Stimulated activated CD4-positive, alpha-beta T cell treated with anti-CD3 and anti-CD28 coated beads, Interleukin-15, amount 100 ng/mL, for 24 hours (primary cell): Measurements from ENCODE around the gene SKIDA1.
"Not testable (repeated sequence)": the region's sequence is repeated elsewhere in the genome, so short reads cannot be mapped to it uniquely, and the experiment has no call there.

ENCODE experiments used
- DNase-seq: peaks from one replicate; pipeline ENCODE4 v3.0.0-alpha.2; 2020

The SKIDA1 gene

DNA sequence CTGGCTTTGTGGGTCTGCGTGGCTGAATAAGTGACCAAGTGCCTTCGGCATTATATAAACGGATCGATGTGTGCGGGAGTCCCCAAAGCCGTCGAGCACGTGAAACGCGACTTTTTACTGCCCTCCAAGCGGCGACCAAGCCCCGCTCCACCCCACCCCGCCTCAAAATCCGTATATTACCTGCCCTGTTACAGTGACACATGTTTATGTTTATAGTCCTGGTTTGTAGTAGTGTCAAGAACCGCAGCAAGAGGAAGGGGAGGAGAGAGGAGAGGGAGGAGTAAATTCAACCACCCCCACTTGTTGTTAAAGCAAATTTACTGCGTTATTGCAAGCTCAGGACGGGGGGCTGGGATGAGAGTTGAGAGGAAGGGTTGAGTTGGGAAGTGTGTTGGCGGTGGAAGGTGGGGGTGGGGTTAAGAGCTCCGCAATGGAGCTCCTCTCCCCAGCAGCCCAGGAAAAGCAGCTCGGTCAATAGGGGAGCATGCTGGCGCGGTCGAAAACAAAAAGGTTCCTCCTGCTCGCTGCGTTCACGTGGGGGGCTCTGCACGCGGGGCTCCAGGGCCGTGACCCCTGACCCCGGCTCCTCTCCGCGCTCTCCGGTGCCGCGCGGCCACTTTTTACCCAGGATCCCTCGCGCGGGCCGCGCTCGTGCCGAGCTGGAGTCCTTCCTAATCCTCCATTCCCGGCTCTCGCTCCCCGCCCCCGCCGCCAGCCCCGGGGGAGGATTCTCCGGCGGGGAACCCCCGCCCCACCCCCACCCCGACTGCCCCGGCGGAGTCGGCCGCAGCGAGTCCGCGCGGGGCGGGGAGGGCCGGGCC is at the start of gene SKIDA1:
Gene SKIDA1, minus strand, starts transcription at position 316 of the 821 bp plus-strand sequence. CDS start 7,860 bp downstream, outside the sequence.
- DNase-seq: peak; percentile 78

DNA sequence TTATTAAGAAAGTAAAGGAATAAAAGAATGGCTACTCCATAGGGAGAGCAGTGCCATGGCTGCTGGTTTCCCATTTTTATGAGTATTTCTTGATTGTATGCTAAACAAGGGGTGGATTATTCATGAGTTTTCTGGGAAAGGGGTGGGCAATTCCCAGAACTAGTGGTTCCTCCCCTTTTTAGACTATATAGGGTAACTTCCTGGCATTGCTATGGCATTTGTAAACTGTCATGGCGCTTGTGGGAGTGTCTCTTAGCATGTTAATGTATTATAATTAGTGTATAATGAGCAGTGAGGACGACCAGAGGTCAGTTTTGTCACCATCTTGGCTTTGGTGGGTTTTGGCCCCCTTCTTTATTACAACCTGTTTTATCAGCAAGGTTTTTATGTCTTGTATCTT is 49.0 kb upstream of the SKIDA1 start:
- not testable (repeated sequence) for DNase-seq

DNA sequence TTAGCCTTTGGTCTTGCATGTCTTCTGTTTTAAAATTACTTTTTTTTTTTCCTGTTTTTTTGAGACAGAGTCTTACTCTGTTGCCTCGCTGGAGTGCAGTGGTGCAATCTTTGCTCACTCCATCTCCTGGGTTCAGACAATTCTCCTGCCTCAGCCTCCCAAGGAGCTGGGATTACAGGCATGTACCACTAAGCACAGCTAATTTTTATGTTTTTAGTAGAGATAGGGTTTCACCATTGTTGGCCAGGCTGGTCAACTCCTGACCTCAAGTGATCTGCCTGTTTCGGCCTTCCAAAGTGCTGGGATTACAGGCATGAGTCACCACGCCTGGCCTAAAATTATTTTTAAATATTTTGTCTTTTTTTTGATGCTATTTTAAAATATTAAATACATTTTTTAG is 47.1 kb upstream of the SKIDA1 start:
- no peak for DNase-seq

DNA sequence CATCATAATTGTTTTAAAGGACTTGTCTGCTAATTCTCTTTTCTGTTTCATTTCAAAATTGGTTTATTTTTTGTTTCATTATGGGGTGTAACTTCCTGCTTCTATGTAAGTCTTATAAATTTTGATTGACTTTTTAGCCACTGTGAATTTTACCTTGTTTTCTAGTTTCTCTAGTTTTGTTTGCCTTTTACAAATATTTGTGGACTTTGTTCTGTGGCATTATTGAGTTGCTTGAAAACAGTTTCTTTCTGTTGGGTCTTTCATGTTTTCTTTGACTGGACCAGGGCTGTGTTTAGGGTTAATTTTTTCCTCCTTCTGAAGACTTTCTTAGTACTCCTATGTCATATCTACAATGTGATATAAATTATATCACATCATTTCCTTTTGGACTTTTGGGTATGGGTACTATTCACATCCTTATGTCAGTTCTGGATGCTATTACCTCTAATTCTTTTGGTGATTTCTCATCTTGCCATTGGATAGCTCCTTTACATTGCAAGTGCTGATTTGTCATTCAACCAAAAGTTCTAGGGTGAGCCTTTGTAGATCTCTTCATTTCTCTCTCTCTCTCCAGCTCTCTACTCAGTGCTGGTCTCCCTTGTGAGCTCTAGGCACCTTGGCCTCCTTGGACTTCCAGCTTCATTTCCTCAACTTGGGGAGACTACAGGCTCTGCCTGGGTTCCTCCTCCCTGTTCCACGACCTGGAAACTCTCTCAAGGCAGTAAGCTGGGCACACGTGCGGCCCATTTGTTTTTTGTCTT is 45.5 kb upstream of the SKIDA1 start:
- no peak for DNase-seq

DNA sequence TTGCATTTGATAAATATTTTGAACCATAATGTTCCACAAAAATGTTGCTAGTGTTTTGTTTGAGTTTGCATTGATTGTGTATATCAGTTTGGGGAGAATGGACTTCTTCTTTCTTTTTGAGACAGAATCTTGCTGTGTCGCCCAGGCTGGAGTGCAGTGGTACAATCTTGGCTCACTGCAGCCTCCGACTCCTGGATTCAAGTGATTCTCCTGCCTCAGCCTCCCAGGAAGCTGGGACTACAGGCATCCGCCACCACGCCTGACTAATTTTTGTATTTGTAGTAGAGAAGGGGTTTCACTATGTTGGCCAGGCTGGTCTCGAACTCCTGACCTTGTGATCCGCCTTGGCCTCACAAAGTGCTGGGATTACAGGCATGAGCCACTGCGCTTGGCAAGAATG is 33.5 kb upstream of the SKIDA1 start:
- DNase-seq: not testable (repeated sequence)

DNA sequence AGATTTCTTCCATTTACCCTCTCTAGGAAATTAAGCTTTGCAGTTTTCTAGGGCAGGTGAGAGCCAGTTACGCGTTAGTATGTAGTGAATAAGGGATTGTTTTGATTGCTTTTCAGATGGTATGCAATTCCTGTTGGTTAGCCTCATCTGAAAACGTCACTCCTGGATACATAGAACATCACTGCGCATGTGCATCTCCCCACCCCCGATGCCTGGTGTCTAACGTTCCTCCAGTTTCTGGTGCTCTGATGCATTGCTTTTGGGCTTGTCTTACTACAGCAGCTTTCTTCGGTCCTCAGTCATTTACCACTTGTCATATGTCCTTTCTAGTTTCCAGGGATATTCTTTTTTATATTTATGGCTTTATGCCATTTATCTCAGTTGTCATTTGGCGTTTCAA is 31.0 kb upstream of the SKIDA1 start:
- no peak for DNase-seq

DNA sequence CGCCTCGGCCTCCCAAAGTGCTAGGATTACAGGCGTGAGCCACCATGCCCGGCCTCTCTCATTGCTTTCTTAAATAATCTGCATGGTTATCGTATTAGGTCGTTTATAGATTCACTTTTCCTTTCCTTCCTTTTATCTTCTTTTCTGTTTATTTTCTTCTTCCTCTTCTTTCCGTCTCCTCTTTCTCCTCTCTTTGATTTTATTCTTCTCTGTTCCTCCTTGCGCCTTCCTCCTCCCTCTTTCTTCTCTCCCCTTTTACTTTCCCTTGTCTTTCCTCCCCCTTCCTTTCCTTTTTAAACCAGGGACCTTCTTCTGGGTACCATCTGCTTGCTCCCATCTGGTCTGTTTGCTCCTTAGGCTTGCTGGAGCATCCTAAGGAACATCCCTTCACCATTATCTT is 27.2 kb upstream of the SKIDA1 start:
- no peak for DNase-seq

DNA sequence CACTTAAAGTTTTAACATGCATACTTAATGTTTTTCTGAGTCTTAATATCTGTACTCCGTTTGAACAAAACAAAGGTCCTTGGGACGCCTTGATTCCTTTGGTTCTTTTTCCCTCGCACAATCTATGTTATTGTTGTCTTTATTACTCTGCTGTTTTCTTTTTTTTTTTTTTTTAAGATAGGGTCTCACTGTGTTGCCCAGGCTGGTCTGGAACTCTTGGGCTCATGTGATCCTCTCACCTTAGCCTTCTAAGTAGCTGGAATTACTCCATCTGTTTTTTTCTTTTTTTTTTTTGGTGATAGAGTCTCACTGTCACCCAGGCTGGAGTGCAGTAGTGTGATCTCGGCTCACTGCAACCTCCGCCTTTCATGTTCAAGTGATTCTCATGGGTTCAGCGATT is 21.8 kb upstream of the SKIDA1 start:
- DNase-seq: no peak

DNA sequence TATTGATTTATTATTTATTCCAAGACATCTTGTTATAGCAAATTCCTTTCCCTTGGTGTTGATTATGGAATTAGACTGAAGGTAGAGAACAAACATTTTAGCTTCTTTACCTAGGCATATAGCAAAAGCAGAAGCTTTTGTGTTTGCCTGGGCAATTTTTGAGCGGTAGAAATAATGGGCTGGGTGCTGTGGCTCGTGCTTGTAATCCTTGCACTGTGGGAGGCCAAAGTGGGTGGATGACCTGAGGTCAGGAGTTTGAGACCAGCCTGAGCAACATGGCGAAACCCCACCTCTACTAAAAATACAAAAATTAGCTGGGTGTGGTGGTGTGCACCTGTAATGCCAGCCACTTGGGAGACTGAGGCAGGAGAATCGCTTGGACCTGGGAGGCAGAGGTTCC is 15.2 kb upstream of the SKIDA1 start:
- not testable (repeated sequence) for DNase-seq

DNA sequence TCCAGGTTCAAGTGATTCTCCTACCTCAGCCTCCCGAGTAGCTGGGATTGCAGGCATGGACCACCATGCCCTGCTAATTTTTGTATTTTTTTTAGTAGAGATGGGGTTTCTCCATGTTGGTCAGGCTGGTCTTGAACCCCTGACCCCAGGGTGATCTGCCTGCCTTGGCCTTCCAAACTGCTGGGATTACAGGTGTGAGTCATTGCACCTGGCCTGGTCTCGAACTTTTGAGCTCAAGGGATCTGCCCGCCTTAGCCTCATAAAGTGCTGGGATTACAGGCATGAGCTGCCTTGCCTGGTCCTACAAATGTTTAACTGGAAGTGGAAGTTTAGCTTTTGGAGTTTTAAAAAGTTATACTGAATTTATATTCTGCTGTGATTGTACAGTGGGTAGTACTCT is 11.4 kb upstream of the SKIDA1 start:
- no peak for DNase-seq

DNA sequence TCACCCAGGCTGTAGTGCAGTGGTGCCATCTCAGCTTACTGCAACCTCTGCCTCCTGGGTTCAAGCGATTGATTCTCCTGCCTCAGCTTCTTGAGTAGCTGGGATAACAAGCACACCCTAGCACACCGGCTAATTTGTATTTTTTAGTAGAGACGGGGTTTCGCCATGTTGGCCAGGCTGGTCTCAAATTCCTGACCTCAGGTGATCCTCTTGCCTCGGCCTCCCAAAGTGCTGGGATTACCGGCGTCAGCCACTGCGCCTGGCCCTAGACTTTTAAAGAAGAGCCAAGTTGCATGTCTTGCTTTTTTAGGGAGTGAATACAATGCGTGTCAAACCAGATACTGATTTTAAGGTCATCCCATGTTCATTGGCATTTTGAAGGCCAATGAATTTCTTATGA is 10.5 kb upstream of the SKIDA1 start:
- DNase-seq: not testable (repeated sequence)

DNA sequence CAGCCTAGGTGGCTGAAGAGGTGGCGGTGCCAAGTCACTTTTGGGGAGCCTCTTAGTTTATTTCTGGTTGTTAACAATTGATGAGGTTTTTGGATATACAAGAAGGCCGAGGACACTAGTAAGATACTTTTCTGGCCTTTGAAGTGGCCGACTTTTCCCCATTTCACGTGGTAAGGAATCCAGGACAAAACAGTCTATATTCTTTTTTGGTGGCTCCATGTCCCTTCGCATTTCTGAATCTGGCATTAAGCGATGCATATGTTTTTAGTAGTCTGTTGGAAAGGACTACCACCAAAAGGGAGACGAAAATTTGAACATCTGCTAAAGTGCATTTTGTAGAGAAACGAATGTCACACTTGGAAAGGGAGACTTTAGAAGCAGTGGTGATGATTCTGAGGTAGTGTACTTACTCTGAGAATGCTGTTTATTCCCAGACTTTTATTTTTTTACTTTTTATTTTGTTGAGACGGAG is 10.0 kb upstream of the SKIDA1 start:
- no peak for DNase-seq

DNA sequence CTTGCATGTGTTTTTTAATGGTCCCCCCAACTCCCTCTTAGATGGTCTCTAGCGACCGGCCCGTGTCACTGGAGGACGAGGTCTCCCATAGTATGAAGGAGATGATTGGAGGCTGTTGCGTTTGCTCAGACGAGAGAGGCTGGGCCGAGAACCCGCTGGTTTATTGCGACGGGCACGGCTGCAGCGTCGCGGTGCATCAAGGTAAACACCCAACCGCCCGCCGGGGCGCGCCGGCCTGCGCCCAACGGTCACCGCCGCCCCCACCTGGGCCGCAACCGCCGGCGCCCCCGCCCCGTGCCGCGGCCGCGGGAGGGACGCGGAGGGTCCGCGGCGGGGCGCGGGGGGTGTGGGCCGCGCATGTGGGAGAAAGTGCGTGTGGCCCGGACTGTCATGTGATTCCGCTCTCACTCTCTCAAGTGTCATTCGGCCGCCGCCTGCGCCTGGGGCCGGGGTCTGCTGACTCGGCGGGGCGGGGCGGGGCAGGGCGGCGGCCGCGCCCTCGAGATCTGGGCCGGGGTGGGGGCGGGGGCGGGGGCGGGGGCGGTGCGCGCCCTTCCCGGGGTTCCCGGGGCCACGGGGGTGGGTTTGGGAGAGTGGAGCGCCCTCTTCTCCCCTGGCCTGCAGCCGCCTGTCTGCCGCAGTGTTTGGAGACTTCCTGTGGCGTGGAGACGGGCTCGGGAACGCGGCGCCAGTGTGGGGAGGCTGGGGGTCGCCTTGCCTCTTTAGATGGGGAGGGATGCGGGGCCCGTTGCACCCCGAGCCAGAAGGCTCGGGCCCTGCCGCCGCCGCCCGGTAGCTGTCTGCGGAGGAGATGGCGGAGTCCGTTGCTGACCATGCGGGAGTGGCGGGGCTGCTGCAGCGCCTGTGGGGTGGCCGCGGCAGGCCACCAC is 9.4 kb upstream of the SKIDA1 start:
- peak; percentile 60 for DNase-seq

DNA sequence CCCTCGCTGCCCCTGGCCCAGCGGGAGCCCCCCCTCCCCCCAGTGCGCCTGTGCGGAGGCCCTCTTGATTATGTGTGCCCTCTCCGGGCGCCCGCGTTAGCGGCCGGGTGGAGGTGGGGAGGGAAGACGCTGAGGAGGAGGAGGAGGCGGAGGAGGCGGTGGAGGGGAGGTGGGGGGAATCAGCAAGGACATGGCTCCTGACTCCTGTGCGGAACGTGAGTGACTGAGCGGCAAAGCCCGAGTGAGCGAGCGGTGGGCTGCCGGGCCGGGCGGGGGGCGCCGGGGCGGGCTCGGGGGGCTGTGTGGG is 8.8 kb upstream of the SKIDA1 start:
- no peak for DNase-seq

DNA sequence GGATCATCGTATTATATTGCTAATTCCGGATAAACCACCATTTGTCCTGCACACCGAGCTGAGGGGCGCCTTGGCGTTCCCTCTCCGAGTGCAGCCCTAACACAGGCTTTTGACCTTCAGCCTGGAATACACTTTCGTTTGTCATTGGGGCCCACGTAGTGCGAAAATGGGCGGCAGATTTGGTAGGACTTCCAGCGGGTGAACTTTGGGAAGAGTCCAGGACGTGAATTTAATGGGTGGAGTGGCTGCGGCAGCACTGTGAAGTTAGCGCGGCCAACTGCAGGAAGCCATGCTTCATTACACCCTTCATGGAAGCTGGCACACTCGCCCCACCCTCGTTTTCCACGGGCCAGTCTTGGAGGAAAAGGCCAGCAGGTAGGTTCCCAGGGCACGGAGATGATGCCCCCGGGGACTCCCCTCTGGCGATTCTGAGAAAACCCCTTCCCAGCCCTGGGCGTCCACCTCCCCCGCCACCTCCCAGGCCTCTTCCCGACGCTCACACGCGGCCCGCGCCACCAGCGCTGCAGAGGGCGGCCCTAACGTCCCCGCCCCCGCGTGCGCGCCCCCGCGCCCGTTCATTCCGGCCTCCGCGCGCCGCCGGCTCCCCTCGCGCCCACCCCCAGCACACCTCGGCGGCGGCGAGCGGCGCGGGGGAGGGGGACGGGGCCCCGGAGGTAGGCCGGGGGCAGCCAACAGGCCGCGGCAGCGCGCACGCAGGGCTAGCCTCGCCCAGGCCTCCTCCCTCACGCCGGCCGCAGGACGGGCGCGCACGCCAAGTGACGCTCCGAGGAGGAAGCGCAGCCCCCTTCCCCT is 8.2 kb upstream of the SKIDA1 start, which contains the start of gene MLLT10:
Gene MLLT10, plus strand, starts transcription at position 766 of the 813 bp plus-strand sequence. CDS start 413 bp downstream, outside the sequence.
- peak; percentile 94 for DNase-seq

DNA sequence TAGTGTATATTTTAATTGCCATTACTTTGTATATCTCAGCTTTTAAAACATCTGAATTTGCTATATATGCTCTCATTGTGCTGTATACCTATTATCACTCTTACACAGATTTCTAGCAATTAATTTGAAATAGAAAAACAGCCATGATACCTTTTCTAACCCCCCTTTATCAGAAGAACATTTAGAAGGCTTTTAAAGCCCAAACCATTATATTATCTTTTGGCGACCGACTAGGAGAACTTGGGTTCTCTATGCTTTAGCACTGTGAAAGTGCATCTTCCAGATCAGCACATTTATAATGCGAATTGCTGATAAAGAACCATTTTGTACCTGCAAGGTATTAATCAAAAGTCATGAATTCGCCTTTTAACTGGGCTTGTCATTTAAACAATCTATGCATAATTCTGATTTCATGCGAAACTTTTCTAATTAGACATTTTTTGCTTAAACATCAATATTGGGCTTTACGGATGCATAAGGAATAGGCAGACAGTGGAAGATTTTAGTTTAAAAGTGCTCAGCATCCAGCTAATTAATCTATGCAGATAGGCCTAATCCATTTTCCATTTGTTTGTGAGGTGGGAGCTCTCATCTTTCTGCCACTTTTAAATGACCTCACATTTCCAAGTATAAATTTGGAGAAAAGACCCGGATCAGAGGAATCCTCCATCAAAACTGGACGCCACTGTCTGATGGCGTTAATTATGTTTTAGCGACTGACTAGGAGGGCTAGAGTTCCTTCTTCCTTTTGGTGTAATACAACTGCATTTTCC is 7.4 kb upstream of the SKIDA1 start:
- DNase-seq: no peak

DNA sequence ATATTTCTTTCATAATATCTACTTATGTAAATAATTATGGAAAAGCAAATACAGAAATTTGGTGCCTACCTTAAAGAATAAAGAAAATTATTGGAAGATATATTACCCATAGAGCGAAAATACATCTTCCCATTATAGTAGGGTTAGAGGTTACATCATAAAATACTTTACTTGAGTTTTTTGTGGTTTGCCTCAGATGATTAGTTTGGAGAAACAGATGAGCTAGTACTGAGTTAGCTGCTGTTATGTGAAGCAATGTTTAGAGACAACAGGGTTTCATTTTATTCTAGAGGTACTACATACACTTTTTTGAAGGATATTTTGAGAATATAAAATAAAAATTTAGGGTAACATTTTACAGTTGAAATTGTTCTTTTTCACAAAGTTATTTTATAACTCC is 5.7 kb upstream of the SKIDA1 start:
- DNase-seq: no peak

DNA sequence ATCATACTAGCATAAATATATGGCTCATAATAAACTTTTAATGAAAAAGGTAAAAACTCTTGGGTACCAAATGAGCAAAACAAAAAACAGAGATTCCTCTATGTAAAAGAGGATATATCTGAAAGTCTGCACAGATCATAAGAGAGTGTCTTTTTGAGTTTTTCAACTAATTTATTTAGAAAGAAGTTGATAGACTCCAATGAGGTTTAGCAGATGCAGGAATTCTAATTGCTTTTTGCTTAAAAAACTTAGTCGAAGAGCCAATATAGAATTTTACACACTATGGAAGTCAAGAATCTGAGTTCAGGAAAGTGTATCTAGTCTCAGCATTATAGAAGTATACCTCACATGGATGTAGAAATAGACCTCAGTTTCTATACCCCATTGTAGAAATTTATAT is 5.2 kb upstream of the SKIDA1 start:
- no peak for DNase-seq

DNA sequence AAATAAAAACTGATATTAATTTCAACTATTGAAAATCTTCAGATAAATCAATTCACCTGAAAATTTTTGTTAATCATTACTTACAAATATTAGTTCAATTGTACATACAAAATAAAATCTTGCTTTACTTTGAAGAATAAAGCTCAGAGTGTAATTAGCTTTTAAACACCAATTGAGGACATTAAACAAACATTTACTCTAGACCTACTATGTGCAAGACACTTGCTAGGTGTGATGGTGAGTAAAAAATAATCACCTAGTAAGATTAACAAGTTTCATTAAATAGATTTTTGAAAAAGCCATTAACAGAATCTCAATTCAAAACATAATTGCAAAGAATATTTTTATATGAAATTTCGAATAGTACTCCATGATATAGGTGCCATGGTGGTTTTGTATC is 4.7 kb upstream of the SKIDA1 start:
- DNase-seq: no peak

DNA sequence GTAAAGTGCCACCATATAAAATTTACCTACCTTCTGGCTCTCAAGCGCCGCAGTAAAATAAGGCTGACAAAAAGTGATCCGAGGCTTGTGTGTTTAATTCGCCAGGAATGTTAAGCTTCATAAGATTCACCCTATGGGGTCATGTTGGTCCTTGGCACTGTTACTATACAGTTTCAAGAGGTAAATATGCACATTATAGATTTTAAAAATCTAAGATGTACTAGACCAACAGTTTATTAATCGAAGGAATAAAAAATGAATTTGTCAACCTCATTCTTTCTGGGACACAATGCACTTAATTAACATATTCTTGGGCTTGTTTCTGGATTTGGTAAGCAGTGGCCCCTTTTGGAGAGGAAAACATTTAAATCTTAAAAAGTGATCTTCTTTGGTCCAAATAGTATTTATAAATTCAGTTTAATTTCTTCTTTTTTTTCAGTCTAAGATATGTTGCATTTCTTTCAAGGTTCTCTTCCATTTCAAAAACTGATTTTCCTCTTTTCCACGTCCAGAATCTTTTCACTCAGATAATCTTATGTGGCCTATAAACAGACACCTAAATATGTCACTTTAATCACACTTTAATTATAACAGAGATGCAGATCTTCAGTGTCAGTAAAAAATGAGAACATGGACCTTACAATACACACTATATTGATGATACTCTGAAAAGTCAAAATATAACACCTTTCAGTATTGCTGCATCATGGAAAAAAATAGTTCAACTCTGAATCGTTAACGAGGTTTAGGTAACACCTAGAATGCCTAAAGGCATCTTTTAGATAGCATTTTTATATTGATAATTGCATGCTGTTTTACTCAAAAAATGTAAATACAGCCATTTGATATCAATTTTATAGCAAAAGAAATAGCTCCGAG is 3.8 kb upstream of the SKIDA1 start:
- no peak for DNase-seq
